ENCODE data around the gene RNF166. TPM values are rescaled to one million over a fixed set of nuclear protein-coding genes. Genes with fewer than 3 reads are reported as not detected.
"Not testable (repeated sequence)": the region's sequence is repeated elsewhere in the genome, so short reads cannot be mapped to it uniquely, and the experiment has no call there.

Gene RNF166
- total RNA-seq, 2 experiments from 2014 or later = 124 to 174 TPM

DNA sequence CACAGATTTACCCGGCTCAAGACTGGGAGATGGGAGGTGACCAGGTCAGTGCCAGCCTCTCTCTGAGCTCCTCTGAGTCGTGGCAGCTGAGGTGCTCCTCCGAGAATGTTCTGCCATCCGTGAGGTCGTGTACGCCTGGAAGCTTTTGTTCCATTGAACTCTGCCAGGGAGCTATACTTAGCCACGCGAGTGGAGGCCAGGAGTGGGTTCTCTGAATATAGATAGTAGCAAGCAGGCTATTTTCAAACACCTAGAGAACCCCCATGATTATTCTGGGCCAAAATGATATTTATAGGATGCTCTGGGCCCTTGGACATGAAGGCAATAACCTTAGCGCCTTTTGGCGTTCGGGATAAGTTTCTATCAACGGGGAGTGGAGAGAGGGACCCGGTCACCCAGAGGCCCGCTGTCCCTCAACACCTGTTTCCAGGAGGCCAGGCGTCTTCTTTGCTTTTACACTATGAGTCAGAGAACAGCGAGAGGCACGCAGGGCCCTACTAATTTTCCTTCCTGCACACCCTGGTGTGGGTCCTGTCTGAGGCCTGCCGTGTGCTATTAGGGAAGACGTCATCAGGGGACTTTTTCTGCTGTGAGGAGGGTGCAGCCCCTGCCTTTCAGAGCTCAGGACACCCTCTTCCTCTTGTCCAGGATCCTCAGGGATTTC lies 32.4 kb downstream of the RNF166 start:
- no peak for DNase-seq
- no peaks in the 10 kb centered on the region for H3K9me3 Mint-ChIP-seq (ENCODE audit: low read depth)
- no peak overlapping the region for H3K27ac Mint-ChIP-seq
- H3K4me1 Mint-ChIP-seq = no peaks in the 10 kb centered on the region
- no peak for ATAC-seq
- H3K4me3 Mint-ChIP-seq = no peak overlapping the region
- CTCF ChIA-PET = interaction anchor here (2.0 kb wide), 1 partner anchor 12 kb away, joined by 6 read pairs; no protein-coding TSS in a partner anchor
- H3K27me3 Mint-ChIP-seq = no peaks in the 10 kb centered on the region
- H3K36me3 Mint-ChIP-seq = no peaks in the 10 kb centered on the region

DNA sequence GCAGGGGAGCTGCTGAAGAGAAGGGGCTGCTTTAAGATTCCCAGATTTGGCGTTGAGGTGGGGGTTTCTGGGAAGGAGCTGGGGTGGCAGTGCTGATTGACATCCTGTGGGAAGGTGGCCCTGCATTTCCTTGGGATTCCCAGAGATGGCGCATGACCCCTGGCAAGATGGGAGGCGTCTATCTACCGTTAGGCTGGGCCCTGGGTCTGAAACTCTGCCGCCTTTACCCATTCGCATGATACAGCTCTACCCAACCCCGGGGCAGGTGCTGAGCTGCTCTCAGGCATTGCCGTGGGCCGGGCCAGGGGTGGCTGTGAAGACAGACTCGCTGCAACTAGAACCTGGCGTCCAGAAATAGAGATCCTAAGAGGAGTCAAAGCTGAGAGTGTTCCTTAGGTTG lies 33.4 kb downstream of the RNF166 start:
- Mint-ChIP-seq H3K4me1 (no peaks in the 10 kb centered on the region), H3K27me3 (no peaks in the 10 kb centered on the region), H3K27ac (no peak overlapping the region), H3K4me3 (no peak overlapping the region), H3K36me3 (peaks cover 4% of the 10 kb centered on the region), H3K9me3 (ENCODE audit: low read depth) (no peaks in the 10 kb centered on the region)
- DNase-seq = no peak
- CTCF ChIA-PET = interaction anchor here (1.0 to 4.2 kb wide), 2 partner anchors 8 to 12 kb away, joined by 3 to 16 read pairs; no protein-coding TSS in a partner anchor
- no peak for ATAC-seq

DNA sequence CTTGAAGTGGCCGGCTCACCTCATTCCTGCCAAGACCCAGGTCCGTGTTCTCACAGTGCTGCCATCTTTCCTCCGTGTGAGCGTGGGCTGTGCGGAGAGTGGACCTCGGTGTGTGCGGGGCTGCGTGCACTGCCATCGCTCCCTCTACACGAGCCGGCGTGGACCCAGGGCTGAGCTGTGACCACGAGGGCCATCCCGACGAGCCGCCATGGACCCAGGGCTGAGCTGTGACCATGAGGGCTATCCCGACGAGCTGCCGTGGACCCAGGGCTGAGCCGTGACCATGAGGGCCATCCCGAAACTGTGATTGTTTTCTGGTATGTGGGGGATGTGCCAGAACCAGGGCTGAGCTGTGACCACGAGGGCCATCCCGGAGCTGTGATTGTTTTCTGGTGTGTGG lies 34.4 kb downstream of the RNF166 start:
- Mint-ChIP-seq H3K9me3 (ENCODE audit: low read depth) (no peaks in the 10 kb centered on the region), H3K27me3 (no peaks in the 10 kb centered on the region), H3K27ac (no peak overlapping the region), H3K4me3 (no peak overlapping the region), H3K36me3 (peaks cover 5% of the 10 kb centered on the region), H3K4me1 (no peaks in the 10 kb centered on the region)
- ATAC-seq (no peak), DNase-seq (no peak)
- CTCF ChIA-PET = interaction anchor here (1.6 to 4.2 kb wide), 3 partner anchors 9 to 65 kb away, joined by 4 to 16 read pairs (median 6); partner anchors contain the start of gene MVD

DNA sequence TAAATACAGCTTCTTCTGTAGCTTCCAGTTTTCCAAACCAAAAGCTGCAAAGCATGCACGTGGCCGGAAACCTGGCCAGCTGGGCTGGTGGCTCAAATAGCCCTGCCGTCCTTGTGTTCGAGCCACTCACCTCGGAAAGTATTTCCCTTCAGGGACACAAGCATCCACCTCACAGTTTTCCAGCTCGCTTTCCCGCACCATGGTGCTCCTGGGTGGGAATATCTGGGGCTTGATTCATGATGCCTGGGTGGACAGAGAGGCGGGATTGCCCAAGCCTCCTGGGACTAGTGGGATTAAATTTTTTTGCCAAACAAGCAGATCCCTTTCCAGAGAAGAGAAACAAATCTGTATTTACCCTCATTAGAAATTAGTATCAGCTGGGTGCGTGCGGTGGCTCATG lies 36.2 kb downstream of the RNF166 start:
- H3K27me3 Mint-ChIP-seq = no peaks in the 10 kb centered on the region
- no peak for DNase-seq
- no peak overlapping the region for H3K27ac Mint-ChIP-seq
- CTCF ChIA-PET = interaction anchor here (0.8 to 4.2 kb wide), 3 partner anchors 8 to 20 kb away, joined by 3 to 16 read pairs (median 4); partner anchors contain the start of gene MVD
- H3K9me3 Mint-ChIP-seq (ENCODE audit: low read depth) = no peaks in the 10 kb centered on the region
- peaks cover 5% of the 10 kb centered on the region for H3K36me3 Mint-ChIP-seq
- no peak overlapping the region for H3K4me3 Mint-ChIP-seq
- ATAC-seq = no peak
- H3K4me1 Mint-ChIP-seq = peaks cover 2% of the 10 kb centered on the region

DNA sequence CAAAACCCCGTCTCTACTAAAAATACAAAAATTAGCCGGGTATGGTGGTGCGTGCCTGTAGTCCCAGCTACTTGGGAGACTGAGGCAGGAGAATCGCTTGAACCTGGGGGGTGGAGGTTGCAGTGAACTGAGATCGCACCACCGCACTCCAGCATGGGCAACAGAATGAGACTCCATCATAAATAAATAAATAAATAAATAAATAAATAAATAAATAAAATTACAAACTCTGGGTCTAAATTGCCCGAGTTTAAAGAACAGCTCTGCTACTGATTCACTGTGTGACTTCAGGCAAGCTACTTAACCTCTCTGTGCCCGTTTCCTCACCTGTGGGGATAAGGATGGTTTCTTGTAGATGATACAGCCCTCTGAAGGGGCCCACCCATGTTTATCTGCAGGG lies 36.7 kb downstream of the RNF166 start:
- CTCF ChIA-PET = interaction anchor here (0.8 to 4.2 kb wide), 2 partner anchors 12 to 20 kb away, joined by 3 to 16 read pairs; no protein-coding TSS in a partner anchor
- H3K4me1 Mint-ChIP-seq; H3K27me3 Mint-ChIP-seq; ATAC-seq; DNase-seq; H3K27ac Mint-ChIP-seq; H3K36me3 Mint-ChIP-seq; H3K4me3 Mint-ChIP-seq; H3K9me3 Mint-ChIP-seq (ENCODE audit: low read depth): not testable (repeated sequence)

DNA sequence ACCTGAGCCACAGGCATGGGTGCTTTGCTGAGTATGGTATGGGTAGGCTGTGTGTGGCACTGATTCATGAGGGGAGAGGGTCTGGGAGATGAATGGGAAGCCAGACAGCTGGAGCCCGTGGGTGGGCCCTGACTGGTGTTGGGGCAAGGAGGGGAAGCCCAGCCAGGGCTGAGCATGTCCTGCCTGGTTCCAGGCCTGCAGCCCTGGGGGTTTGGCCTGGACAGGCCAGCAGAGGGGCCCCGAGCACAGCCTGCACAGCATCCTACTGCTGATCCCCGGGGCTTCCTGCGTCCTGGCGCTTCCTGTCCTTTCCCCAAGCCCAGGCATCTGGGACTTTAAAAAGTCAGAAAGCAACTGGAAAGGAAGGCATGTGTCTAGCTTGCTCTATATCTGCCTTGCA lies 38.7 kb downstream of the RNF166 start:
- Mint-ChIP-seq H3K4me1 (peaks cover 8% of the 10 kb centered on the region), H3K27me3 (no peaks in the 10 kb centered on the region), H3K4me3 (no peak overlapping the region), H3K9me3 (ENCODE audit: low read depth) (no peaks in the 10 kb centered on the region), H3K27ac (no peak overlapping the region), H3K36me3 (peaks cover 5% of the 10 kb centered on the region)
- no peak for DNase-seq
- CTCF ChIA-PET = interaction anchor here (0.7 to 0.9 kb wide), 2 partner anchors 13 to 35 kb away, joined by 3 read pairs; no protein-coding TSS in a partner anchor
- ATAC-seq = no peak

DNA sequence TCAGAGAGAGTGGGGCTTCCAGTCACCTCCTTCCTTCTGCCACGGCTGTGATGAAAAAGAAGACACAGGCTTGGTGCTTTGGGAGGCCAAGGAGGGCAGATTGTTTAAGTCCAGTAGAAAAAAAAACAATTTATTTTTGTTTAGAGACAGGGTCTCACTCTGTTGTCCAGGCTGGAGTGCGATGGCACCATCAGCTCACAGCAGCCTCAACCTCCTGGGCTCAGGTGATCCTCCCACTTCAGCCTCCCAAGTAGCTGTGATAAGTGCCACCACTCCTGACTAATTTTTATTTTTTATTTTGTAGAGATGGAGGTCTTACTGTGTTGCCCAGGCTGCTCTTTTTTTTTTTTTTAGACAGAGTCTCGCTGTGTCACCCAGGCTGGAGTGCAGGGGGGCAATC lies 40.6 kb downstream of the RNF166 start:
- H3K36me3 Mint-ChIP-seq = peaks cover 5% of the 10 kb centered on the region
- ATAC-seq (no peak), DNase-seq (no peak)
- H3K27ac Mint-ChIP-seq = no peak overlapping the region
- peaks cover 19% of the 10 kb centered on the region for H3K4me1 Mint-ChIP-seq
- no peaks in the 10 kb centered on the region for H3K9me3 Mint-ChIP-seq (ENCODE audit: low read depth)
- no peak overlapping the region for H3K4me3 Mint-ChIP-seq
- CTCF ChIA-PET = interaction anchor here (1.9 to 2.7 kb wide), 2 partner anchors 16 to 36 kb away, joined by 7 to 14 read pairs; no protein-coding TSS in a partner anchor
- H3K27me3 Mint-ChIP-seq = no peaks in the 10 kb centered on the region

DNA sequence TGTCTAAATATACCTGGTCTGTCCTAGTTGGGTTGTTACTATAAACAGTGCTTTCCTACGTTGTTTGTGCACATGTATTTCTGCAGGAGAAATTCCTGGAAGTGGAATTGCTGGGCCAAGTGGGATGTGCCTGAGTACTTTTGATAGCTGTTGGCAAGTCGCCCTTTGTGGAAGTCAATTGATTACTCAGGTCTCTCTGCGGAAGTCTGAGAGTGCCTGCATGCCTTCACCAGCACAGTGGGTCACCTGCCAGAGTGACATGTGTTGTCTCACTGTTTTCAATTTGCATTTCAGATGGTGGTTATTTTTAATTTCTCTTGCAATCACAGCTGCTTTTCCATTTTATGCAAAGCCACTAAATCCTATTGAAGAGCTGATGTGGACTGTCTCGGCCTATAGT lies 41.1 kb downstream of the RNF166 start:
- ATAC-seq (no peak), DNase-seq (no peak)
- H3K4me1 Mint-ChIP-seq = peaks cover 20% of the 10 kb centered on the region
- peaks cover 7% of the 10 kb centered on the region for H3K36me3 Mint-ChIP-seq
- peak overlapping the region; percentile 14 for H3K4me3 Mint-ChIP-seq
- CTCF ChIA-PET = interaction anchor here (1.9 to 2.7 kb wide), 2 partner anchors 16 to 36 kb away, joined by 7 to 14 read pairs; no protein-coding TSS in a partner anchor
- H3K27ac Mint-ChIP-seq = no peak overlapping the region
- no peaks in the 10 kb centered on the region for H3K9me3 Mint-ChIP-seq (ENCODE audit: low read depth)
- H3K27me3 Mint-ChIP-seq = no peaks in the 10 kb centered on the region

DNA sequence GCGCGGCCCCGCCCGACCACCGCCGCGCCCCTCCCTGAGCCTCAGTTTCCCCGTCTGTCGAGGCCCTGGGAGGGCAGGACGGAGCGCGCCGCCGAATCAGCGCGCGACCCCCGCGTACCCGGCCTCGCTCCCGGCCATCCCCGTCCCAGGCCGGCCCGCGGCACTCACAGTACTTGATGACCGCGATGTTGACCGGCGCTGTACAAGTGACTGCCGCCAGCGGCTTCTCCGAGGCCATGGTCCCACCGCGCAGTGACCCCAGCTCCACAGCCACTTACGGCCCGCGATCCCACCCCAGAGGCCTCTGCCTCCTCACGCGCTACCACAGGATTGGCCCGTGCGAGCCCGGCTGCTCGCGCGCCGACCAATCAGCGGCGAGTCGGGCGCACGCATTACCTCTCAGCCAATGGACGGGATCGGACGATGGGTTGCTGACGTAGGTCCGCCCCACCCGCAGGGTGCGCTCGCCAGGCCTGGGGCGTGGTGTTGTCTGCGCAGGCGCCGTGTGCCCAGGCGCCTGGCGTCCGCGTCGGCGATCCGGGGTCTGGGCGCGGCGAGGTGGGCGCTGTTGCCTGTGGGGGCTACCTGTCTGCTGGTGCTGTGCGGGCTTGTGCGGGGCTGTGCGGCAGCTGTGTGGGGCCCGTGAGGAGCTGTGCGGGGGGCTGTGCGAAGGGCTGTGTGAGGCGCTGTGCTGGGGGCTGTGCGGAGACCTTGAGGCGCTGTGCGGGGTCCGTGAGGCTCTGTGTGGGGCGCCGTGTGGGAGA lies 43.2 kb downstream of the RNF166 start, which contains the start of gene MVD:
Gene MVD, minus strand, starts transcription at position 249 of the 764 bp plus-strand sequence. Its CDS starts 11 bp downstream, at position 238.
- Mint-ChIP-seq H3K36me3 (peaks cover 4% of the 10 kb centered on the region), H3K4me1 (peaks cover 21% of the 10 kb centered on the region), H3K27me3 (no peaks in the 10 kb centered on the region), H3K9me3 (ENCODE audit: low read depth) (no peaks in the 10 kb centered on the region), H3K4me3 (peak within 1 kb of the TSS; percentile 85), H3K27ac (peak within 1 kb of the TSS; percentile 89)
- DNase-seq = peak; percentile 98
- CTCF ChIA-PET = interaction anchor here (0.8 to 1.6 kb wide), 7 partner anchors 8 to 84 kb away, joined by 3 to 9 read pairs (median 4); no protein-coding TSS in a partner anchor
- ATAC-seq = peak; percentile 99

DNA sequence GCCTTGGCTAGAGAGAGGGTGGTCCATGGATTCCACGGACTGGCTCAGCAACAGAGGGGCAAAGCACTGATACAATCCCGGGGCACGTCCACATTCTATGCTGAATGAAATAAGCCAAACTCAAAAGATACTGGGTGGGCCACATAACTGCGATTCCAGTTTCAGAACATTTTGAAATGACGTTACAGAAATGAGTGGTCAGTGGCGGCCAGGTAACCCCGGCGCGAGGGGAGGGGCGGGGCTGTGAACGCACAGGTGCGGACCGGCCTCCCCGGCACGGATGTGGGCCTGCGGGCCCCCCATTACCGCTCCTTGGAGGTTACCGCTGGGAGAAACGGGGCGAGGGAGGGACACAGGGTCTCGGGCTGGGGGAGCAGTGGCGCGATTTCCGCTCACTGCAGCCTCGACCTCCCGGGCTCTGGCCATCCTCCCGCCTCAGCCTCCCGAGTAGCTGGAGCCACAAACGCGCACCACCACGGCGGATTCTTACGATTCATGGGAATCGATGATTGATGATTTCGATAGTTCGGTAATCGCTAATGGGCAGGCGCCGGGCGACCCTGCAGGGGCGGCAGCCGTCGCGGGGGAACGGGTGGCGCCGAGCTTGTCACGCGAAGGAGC lies 43.9 kb downstream of the RNF166 start:
- CTCF ChIA-PET = interaction anchor here (0.8 to 1.6 kb wide), 8 partner anchors 9 to 84 kb away, joined by 3 to 9 read pairs (median 4); no protein-coding TSS in a partner anchor
- Mint-ChIP-seq H3K4me3 (peak overlapping the region; percentile 85), H3K36me3 (peaks cover 4% of the 10 kb centered on the region), H3K27me3 (no peaks in the 10 kb centered on the region), H3K4me1 (peaks cover 21% of the 10 kb centered on the region), H3K27ac (peak overlapping the region; percentile 89), H3K9me3 (ENCODE audit: low read depth) (no peaks in the 10 kb centered on the region)
- ATAC-seq = peak; percentile 1
- DNase-seq = peak; percentile 56

DNA sequence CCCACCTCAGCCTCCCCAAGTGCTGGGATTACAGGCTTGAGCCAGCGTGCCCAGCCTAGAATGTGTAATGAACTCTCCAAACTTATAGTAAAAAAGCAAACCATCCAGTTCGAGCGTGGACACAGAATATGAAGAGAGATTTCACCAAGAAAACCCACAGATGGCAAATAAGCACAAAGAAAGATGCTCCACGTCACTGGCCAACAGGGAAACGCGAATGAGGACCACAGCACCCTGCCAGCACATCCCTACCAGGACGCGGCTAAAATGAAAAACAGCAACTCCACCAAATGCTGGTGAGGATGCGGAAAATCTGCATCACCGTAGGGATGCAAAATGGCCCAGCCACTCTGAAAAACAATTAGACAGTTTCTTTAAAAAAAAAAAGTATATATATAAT lies 44.7 kb downstream of the RNF166 start:
- H3K36me3 Mint-ChIP-seq = peaks cover 3% of the 10 kb centered on the region
- H3K4me1 Mint-ChIP-seq = peaks cover 21% of the 10 kb centered on the region
- H3K9me3 Mint-ChIP-seq (ENCODE audit: low read depth) = no peaks in the 10 kb centered on the region
- no peaks in the 10 kb centered on the region for H3K27me3 Mint-ChIP-seq
- ATAC-seq (no peak), DNase-seq (no peak)
- H3K4me3 Mint-ChIP-seq = peak overlapping the region; percentile 23
- CTCF ChIA-PET = interaction anchor here (1.4 to 1.6 kb wide), 3 partner anchors 24 to 76 kb away, joined by 3 to 6 read pairs (median 5); no protein-coding TSS in a partner anchor
- peak overlapping the region; percentile 30 for H3K27ac Mint-ChIP-seq

DNA sequence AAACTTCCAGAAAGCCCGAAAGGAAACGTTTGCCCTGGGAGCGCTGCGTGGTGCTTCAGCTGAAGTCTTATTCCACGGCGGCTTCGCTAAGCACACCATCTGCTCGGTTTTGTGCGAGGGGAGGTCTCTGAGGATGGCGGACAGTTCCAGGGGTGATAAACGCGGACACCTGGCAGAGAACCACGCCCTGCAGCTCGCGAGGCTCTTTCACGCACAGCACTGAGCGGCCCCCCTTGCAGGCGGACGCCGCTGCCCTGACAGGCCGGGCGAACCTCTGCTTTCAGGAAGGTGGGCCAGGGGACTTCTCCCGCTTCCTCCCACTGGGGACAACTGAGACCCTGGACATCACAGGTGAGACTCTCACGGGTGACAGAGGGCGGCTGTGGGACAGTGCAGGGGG lies 47.0 kb downstream of the RNF166 start:
- ATAC-seq (no peak), DNase-seq (no peak)
- Mint-ChIP-seq H3K9me3 (ENCODE audit: low read depth) (no peaks in the 10 kb centered on the region), H3K27ac (no peak overlapping the region), H3K27me3 (no peaks in the 10 kb centered on the region), H3K4me1 (peaks cover 16% of the 10 kb centered on the region), H3K4me3 (no peak overlapping the region), H3K36me3 (peaks cover 6% of the 10 kb centered on the region)
- CTCF ChIA-PET = interaction anchor here (1.7 kb wide), 1 partner anchor 26 kb away, joined by 6 read pairs; no protein-coding TSS in a partner anchor

DNA sequence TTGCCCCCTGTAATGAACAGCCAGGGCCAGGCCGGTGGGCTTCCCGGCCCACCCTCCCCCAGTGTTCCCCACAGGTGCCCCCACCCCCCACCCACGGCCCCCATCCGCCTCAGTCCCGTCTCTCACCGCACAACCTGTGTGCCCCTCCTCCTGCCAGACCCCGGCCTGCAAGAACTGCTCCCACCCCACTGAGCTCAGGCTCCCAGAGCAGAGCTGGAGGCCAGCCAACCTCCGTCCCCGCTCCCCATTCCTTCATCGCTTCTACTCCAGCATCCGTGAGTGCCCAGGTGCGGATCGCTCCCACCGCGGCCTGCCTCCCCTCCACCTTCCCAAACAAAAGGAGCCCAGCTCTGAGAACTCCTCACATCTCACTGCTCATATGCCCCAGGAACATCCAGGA lies 47.5 kb downstream of the RNF166 start:
- peaks cover 6% of the 10 kb centered on the region for H3K36me3 Mint-ChIP-seq
- ATAC-seq = no peak
- no peak overlapping the region for H3K4me3 Mint-ChIP-seq
- DNase-seq = no peak
- no peak overlapping the region for H3K27ac Mint-ChIP-seq
- CTCF ChIA-PET = interaction anchor here (1.7 kb wide), 1 partner anchor 26 kb away, joined by 6 read pairs; no protein-coding TSS in a partner anchor
- peaks cover 13% of the 10 kb centered on the region for H3K4me1 Mint-ChIP-seq
- no peaks in the 10 kb centered on the region for H3K27me3 Mint-ChIP-seq
- no peaks in the 10 kb centered on the region for H3K9me3 Mint-ChIP-seq (ENCODE audit: low read depth)

Measured in activated CD8-positive, alpha-beta memory T cell treated with anti-CD3 and anti-CD28 coated beads, Interleukin-2, amount 10 ng/mL, durations not matched to agents 7 days and 5 days (primary cell).